GM12801 (cell line): ENCODE measurements around the gene KLK15.

Experiments
- CTCF ChIP-seq: IDR thresholded peaks from one replicate; pipeline ENCODE4 v1.5.1; 2011; ENCODE audit warnings: control low read depth; ENCODE audit not compliant: insufficient read length; ENCODE audit errors: extremely low read depth

KLK15 gene

GRCh38 chr19:50826492-50827240 lies 6.7 kb downstream of the KLK15 start:
- no peak for TF ChIP-seq CTCF

GRCh38 chr19:50823389-50824042 lies 9.9 kb downstream of the KLK15 start, which contains the start of gene KLK1:
Gene KLK1 (minus strand): TSS chr19:50823787. CDS start chr19:50823748, 39 bp downstream.
- no peak for TF ChIP-seq CTCF

- TF ChIP-seq CTCF = no peak
These were observed 10.6 kb downstream of the KLK15 start for GRCh38 chr19:50822661-50823208.

- TF ChIP-seq CTCF = no peak
These were observed 11.8 kb downstream of the KLK15 start for GRCh38 chr19:50821622-50822021.

- TF ChIP-seq CTCF = no peak
These were observed 12.1 kb downstream of the KLK15 start for GRCh38 chr19:50821248-50821612.

- no peak for TF ChIP-seq CTCF
These were observed 12.7 kb downstream of the KLK15 start for GRCh38 chr19:50820549-50821247.

GRCh38 chr19:50820086-50820485 lies 13.3 kb downstream of the KLK15 start:
- no peak for TF ChIP-seq CTCF
